Endometrial microvascular endothelial cells (primary cell): Measurements from ENCODE around the gene MED22. TPM values are rescaled to one million over a fixed set of nuclear protein-coding genes. Genes with fewer than 3 reads are reported as not detected.

Source experiments
- in situ Hi-C: cut with HindIII; loops from 2 replicates; pipeline ENCODE4 v1.10.0; 2017; ENCODE audit warnings: low sequenced_read_pairs, low pct_unique_long_range_greater_than_20kb; ENCODE audit errors: inconsistent ontology term
- total RNA-seq: library from RNA; depleted of rRNA; stranded (reverse); fragments of >200 nt; gene quantifications from one replicate; pipeline ENCODE4 v1.2.3, GENCODE V29; 2015; ENCODE audit errors: inconsistent ontology term

Gene MED22
- total RNA-seq, 1 donor from 2014 or later = 20.3 TPM

- in situ Hi-C loops = no loop called here
These were observed 57.1 kb downstream of the MED22 start for GRCh38 chr9:133290751-133291302.

Other genes starting within 250 kb of the MED22 start
- 17.6 TPM for gene RALGDS, start 226.9 kb downstream of the MED22 start, total RNA-seq
- 0.37 TPM for gene GBGT1, start 184.2 kb downstream of the MED22 start, total RNA-seq
- not detected for gene OBP2B, start 138.9 kb downstream of the MED22 start, total RNA-seq
- gene ABO, start 72.9 kb downstream of the MED22 start, total RNA-seq = not detected
- 24.1 TPM for gene SURF6, start 11.9 kb downstream of the MED22 start, total RNA-seq
- 2,760 TPM for gene RPL7A, start 87 bp upstream of the MED22 start, total RNA-seq
- gene SURF1, start 8.4 kb upstream of the MED22 start, total RNA-seq = 14.4 TPM
- 15.1 TPM for gene SURF2, start 8.4 kb upstream of the MED22 start, total RNA-seq
- 299 TPM for gene SURF4, start 27.9 kb upstream of the MED22 start, total RNA-seq
- 0.19 TPM for gene STKLD1, start 28.2 kb upstream of the MED22 start, total RNA-seq
- 18.7 TPM for gene REXO4, start 69.9 kb upstream of the MED22 start, total RNA-seq
- 1.8 TPM for gene ADAMTS13, start 74.2 kb upstream of the MED22 start, total RNA-seq
- gene CACFD1, start 111.8 kb upstream of the MED22 start, total RNA-seq = 2.8 TPM
- 45.3 TPM for gene SLC2A6, start 131.0 kb upstream of the MED22 start, total RNA-seq
- not detected for gene MYMK, start 176.8 kb upstream of the MED22 start, total RNA-seq
- not detected for gene ADAMTSL2, start 186.6 kb upstream of the MED22 start, total RNA-seq